Fibroblast of skin of left biceps (primary cell): Measurements from ENCODE around the gene SPAG17.

Experiments used
- DNase-seq, 2 experiments: peaks; one replicate each; pipeline ENCODE4 v3.0.0-alpha.2; 2013; ENCODE audit warnings: low read depth in 2 of 2

Gene SPAG17

GRCh38 chr1:118185084-118185832 lies at the start of gene SPAG17:
SPAG17 (minus strand) TSS chr1:118185228; CDS start chr1:118185157, 71 bp downstream.
- DNase-seq = peak; percentile 23 to 34

- no peak for DNase-seq
Observed at GRCh38 chr1:118225471-118225870, 40.4 kb upstream of the SPAG17 start.

GRCh38 chr1:118223426-118223825 lies 38.4 kb upstream of the SPAG17 start:
- DNase-seq = no peak

GRCh38 chr1:118219438-118219837 lies 34.4 kb upstream of the SPAG17 start:
- no peak for DNase-seq

- no peak for DNase-seq
Observed at GRCh38 chr1:118217141-118217838, 32.3 kb upstream of the SPAG17 start.

- DNase-seq = no peak
Observed at GRCh38 chr1:118214866-118215265, 29.8 kb upstream of the SPAG17 start.

GRCh38 chr1:118210723-118211110 lies 25.7 kb upstream of the SPAG17 start:
- no peak for DNase-seq

- no peak for DNase-seq
Observed at GRCh38 chr1:118210051-118210722, 25.2 kb upstream of the SPAG17 start.

GRCh38 chr1:118209648-118210047 lies 24.6 kb upstream of the SPAG17 start:
- no peak for DNase-seq

- no peak for DNase-seq
Observed at GRCh38 chr1:118206966-118207365, 21.9 kb upstream of the SPAG17 start.

GRCh38 chr1:118204648-118205047 lies 19.6 kb upstream of the SPAG17 start:
- DNase-seq = no peak

GRCh38 chr1:118204105-118204504 lies 19.1 kb upstream of the SPAG17 start:
- no peak for DNase-seq

- no peak for DNase-seq
Observed at GRCh38 chr1:118202076-118202608, 17.1 kb upstream of the SPAG17 start.

- no peak for DNase-seq
Observed at GRCh38 chr1:118201524-118201923, 16.5 kb upstream of the SPAG17 start.

GRCh38 chr1:118200836-118201235 lies 15.8 kb upstream of the SPAG17 start:
- DNase-seq = no peak

- DNase-seq = no peak
Observed at GRCh38 chr1:118190561-118190960, 5.5 kb upstream of the SPAG17 start.

- no peak for DNase-seq
Observed at GRCh38 chr1:118189564-118189963, 4.5 kb upstream of the SPAG17 start.

- no peak for DNase-seq
Observed at GRCh38 chr1:118188411-118188810, 3.4 kb upstream of the SPAG17 start.

- no peak for DNase-seq
Observed at GRCh38 chr1:118186026-118186425, 998 bp upstream of the SPAG17 start.

- no peak for DNase-seq
Observed at GRCh38 chr1:118184739-118185083, 317 bp downstream of the SPAG17 start.

GRCh38 chr1:118183586-118183985 lies 1.4 kb downstream of the SPAG17 start:
- DNase-seq = no peak

GRCh38 chr1:118177998-118178397 lies 7.0 kb downstream of the SPAG17 start:
- DNase-seq = no peak

- DNase-seq = no peak
Observed at GRCh38 chr1:118169016-118169415, 16.0 kb downstream of the SPAG17 start.
